ENCODE measurements around the gene GLT1D1.

DNA sequence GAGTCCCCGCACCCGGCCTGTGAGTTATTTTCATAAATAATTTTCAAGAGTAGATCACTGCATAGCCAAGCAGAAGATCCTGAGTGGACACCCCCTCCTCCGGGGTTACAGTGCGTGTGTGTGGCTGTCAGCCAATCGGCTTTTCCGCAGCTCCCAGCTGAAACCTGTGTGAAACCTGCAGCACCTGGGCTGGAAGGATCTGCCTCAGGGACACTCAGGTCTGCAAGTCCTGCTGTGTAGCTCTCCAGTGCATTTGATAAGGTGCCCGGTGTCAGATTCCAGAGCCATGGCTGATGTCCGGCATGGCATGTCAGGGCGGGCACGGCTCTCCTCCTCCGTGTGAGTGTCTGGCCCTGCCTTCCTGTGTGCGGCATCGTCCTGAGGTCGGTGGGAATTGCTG, 124.8 kb downstream of the GLT1D1 start:
- no peak for TF ChIP-seq CTCF (IDR thresholded peaks at IDR 0.05; ENCODE audit: extremely low read depth in 1 of 2, insufficient read depth in 1 of 2, low read depth in 1 of 2, low read length in 2 of 2)
- no peak for TF ChIP-seq POLR2A (IDR thresholded peaks at IDR 0.05; ENCODE audit: low read depth, low read length)
- TF ChIP-seq MYC (IDR thresholded peaks at IDR 0.05; ENCODE audit: low read depth, low read length): no peak

Measured in endothelial cell of umbilical vein (primary cell).